ENCODE measurements around the gene TMPRSS11D. TPM values are rescaled to one million over a fixed set of nuclear protein-coding genes. Genes with fewer than 3 reads are reported as not detected.

Gene TMPRSS11D
- total RNA-seq, 1 donor from 2014 or later, result not detected

DNA sequence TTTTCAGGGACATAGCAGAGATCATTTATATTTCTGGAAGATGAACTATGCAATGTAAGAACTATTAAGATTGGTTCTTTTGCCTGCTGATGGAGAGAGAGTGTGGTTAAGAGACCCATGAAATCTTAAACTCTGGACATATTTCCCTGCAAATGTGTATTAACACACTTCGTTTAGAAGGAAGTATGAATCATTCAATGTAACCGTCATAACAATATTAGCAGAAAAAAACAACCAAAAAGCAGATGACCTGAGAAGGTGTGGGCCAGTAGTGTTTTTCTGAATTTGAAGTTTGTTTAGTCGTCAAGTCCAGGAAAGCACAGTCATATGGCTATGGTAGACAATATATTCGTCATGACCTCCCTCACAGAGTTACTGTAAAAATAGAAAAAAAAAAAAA lies 2.5 kb upstream of the TMPRSS11D start:
- no peak for DNase-seq (ENCODE audit: low spot score)

DNA sequence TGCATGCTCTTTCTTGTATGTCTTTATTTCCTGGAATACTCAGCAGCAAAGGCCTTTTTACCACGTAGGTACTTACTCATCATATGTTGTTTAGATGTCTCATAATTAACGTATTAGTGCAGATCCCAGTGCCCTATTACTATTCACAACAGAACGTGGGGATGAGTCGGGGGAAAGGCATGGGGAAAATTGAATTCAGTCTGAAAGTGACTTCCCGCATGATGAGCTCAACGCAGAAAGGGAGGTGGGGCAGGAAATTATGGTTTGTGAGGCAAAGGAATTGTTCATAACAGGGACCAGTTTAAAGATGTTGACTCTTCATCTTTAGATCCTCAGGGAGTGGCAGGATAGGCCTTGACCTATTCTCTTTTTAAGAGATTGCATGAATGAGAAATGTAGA lies 2.0 kb upstream of the TMPRSS11D start:
- DNase-seq (ENCODE audit: low spot score), result no peak

DNA sequence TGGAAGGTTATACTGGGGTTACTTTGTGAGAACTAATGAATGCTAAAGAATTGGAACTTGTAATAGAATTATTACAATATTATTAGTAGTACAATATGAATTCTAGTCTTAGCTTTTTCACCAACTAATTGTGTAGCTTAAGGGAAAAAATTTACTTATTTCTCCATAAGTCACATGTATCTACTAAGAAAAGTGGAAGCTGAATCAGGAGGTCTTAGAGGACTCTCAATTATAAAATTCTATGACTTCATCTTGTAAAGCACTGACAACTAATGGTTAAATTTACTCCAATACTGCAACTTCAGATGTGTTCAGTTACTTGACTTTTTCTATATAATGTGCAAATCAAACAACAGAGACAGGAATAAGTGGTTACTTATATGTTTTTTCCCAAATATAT lies 899 bp upstream of the TMPRSS11D start:
- DNase-seq (ENCODE audit: low spot score), result no peak

DNA sequence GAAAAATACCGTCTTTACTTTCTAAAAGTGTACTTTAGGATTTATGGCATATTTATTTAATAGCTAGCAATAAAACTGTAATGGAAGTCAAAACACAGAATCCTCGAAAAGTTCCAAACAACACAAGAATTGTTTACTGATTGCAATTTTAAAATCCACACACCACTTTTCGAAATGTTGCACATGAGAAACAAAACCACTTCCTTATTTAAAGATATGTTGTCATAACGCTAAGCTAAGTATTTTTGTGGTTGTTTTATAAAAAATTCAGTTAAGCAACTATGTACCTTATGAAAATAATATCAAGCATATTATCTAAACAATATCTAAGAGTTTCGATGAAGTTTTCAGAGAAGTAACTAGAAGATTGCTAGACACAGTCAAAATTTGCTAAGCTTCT lies 344 bp downstream of the TMPRSS11D start:
- no peak for DNase-seq (ENCODE audit: low spot score)

DNA sequence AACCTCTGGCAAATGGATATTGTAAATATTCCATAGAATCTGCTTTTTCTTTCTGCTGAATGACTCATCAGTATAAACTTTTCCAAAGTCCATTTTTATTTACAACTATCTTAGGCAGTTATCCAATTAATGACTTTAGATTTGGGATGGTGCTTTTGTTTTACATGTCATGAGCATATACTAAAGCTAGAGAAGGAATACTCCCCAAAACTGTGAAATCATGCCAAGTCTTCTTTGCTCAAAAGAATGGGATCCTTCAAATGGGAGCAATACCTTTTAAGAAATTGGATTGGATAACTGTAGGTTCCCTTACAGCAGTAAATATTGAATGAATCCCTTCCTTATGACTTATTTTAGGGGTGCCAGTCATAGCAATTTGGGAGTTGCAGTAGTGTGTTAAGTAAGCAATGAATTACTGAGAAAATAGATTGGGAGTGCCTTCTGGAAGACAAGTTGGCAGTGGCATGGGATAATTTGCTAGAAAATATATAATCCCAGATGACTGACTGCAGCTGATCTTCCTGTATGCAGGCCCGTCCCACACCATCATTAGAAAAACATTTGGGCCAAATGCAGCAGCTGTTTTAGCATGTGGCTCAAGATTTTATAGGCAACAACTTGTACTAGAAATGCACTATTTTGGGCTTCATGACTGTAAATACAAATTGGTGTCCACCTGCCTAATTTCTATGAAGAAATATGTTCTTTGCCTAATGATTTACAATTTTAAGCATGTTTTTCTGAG lies 2.8 kb downstream of the TMPRSS11D start:
- no peak for DNase-seq (ENCODE audit: low spot score)

DNA sequence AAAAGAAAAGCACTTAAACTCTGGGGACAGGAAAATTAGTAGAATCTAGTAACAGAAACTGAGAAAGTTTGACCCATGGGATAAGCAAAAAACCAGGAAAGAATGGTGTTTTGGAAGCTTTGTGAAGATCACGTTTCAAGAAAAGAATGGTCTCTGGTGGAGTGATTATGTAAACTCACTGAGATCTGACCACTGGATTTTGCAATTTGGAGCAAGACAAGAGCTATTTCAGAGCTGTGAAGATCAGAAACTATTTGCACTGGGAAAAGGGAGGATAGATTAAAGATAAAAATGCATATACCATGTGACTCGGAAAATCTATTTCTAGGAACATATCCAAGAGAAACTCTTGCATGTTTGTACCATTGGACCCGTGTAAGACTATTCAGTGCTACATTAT lies 4.3 kb downstream of the TMPRSS11D start:
- no peak for DNase-seq (ENCODE audit: low spot score)

DNA sequence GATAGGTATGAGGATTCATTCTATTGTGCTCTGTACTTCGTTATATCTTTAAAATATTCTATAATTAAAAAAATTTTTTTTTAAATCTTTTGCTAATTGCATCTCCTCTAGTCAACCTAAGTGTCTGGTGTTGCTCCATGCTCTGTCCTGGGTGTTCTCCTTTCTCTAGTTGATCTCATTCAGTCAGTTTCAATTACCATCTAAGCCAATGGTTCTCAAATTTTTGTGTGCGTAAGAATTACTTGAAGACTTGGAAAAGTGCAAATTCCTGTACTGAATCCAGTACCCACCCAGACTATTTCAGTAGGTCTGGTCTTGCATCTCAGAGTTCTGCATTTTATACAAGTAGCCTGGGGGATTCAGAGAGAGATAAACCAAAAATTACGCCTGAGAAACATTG lies 6.7 kb downstream of the TMPRSS11D start:
- DNase-seq (ENCODE audit: low spot score), result no peak

DNA sequence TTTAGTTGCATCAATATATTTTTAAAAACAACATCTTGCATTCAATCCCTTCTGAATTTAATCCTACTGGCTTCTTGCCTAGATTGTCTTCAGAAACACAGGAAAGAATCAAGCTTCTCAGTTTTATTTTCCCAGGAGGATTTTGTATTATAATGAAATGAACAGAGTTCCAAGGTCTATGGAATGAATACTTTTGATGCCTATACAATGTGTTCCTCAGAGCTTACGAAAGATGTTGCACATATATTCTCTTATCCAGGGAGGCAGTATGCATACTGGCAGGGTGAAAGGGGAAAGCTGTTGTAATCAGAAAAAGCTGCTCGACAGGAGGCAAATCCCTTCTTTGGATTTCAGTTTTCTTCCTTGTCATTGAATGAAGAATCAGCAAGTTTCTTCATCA lies 8.8 kb downstream of the TMPRSS11D start:
- no peak for DNase-seq (ENCODE audit: low spot score)

DNA sequence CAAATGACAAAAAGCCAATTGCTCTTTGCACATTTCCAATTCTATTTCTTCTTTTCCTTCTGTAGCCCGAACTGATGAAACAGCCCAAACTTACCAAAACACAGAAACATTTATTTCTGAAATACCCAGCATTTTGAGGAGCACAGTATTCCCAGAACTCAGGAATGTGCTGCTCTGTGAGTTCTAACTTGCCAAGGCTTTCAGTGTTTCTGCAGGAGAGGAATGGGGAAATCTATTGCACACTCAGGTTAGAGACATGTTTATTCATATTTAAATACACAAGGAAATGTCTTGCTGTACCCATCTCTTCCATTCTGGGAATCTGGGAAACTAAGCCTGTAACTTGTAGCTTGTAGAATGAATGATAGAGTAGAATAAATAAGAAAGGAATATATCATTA lies 10.7 kb downstream of the TMPRSS11D start:
- no peak for DNase-seq (ENCODE audit: low spot score)

DNA sequence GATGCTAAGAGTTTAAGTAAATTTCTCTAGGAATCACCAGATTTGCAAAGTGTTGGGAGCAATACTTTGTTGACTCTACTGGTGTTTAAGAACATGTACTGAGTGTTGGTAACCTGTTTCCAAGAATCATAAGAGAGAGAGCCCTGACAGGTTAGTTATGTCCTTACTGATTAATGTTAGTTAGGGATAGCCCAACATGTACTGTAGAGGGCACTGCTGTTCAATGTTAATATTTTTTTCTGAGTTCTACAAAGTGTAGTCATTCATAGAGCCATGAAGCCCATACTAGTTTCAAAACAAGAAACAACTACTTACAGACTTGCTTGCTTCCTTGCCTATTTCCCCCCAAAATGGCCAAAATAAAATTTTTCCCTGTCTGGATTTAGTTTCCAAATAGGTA lies 11.9 kb downstream of the TMPRSS11D start:
- no peak for DNase-seq (ENCODE audit: low spot score)

DNA sequence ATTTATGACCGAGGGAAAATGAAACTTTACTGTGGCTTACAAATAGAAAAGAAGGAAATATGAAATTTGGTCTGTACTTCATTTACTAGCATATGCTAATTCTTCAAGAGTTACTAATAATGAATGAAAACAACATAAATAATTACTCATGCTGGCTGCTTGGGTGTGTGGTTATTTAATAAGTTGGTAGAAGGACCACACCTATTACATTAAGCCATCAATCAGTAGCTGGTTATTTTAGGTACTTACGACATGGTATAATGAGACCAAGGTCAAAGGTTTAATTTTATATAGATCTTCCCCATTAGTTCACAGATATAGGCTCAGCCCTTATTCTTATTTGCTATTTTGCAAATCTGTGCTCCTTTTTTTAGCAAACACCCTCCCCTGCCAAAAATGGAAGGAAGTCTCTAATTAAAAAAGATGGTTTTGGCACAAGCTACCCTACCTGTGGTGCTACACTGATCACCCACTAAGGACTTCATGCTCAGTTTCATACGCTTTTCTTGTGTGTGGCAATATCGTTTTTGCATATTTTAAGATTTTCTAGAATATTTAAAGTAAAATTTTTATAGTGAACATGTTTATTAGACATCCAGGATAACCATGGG lies 14.1 kb downstream of the TMPRSS11D start:
- DNase-seq (ENCODE audit: low spot score), result no peak

DNA sequence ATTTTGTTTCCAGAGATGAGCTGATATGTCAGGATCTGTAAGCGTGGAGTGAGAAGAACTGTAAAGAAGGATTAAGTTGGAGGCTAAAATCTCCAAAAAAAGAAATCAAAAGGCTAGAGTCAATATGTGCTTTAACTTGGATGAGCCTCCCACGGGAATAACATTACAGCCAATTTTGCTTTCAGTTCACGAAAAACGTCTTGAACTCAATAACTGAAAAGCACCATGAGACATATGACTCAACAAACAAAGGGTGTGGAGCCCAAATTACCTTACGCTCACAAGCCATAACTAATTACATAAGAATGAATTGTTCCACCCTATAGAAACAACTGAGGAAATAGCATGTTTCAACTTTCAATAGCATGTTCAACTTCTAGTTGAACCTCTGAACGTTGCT lies 22.3 kb downstream of the TMPRSS11D start:
- DNase-seq (ENCODE audit: low spot score), result no peak

DNA sequence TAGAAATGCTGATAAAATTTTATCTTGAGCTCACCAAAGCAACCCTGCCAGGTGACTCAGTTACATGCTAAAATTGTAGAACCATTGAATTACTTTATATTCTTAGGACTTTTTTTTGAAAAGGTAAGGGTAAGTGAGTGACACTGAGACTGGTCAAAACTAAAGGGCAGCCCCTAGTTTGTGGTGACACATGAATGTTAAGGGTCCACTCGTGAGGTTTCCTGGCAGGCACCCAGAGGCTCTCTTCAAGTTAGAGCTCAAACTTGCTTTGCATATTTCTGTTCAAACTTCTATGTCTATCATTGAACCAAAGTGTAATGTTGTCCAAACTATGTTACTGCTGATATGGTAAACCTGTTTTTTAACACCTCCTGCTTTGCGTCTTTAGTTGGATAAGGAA lies 30.5 kb downstream of the TMPRSS11D start:
- no peak for DNase-seq (ENCODE audit: low spot score)

DNA sequence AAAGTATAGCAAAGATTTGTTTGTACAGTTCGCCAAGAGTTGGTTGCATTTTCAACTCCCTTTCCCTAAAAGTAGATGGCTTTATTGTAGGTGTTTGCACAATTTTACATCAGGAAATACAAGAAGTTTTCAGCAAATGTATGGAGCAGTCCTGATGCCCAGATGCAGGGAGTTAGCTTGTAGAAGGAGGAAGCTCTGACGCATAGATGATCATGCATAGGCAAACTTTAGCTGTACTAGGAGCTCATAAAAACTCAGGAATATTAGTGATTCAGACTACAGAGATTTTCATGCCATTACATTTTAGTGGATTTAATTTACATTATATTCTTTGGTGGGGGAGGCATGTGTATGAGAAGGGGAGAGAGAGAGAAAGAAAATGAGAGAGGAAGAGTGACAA lies 62.9 kb downstream of the TMPRSS11D start:
- no peak for DNase-seq (ENCODE audit: low spot score)

DNA sequence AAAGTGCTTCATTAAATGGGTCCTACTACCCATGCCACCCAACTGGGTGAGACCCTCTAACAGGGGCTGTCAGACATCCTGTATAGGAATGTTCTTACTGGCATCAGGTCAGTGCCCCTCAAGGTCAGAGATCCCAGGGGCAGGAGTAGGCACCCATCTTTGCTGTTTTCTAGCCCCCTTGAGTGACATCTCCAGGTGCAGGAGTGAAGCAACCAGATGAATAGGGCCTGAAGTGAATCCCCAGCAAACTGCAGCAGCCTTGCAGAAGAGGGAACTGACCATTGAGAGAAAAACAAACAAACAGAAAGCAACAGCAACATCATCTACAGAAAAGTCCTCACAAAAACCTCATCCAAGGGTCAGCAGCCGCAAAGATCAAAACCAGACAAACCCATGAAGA lies 73.8 kb downstream of the TMPRSS11D start:
- DNase-seq (ENCODE audit: low spot score), result no peak

DNA sequence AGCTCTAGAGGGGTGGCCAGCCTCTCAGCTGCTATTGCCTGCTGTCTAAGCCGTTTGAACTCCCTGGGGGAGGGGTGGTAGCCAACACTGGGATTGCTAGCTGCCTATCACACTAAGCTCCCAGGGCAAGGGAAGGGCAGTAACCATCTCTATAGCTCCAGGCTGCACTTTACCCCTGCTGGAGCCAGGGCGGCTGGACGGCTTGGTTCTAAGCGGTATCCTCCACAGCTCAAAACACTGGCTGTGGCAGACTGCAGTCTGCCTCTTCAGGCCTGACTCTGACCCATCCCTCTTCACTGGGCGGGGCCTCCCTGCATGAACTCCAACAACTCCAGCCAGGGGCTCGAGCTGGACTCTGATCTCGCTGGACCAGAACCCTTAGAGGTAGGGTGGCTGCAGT lies 74.3 kb downstream of the TMPRSS11D start:
- peak; percentile 62 for DNase-seq (ENCODE audit: low spot score)

DNA sequence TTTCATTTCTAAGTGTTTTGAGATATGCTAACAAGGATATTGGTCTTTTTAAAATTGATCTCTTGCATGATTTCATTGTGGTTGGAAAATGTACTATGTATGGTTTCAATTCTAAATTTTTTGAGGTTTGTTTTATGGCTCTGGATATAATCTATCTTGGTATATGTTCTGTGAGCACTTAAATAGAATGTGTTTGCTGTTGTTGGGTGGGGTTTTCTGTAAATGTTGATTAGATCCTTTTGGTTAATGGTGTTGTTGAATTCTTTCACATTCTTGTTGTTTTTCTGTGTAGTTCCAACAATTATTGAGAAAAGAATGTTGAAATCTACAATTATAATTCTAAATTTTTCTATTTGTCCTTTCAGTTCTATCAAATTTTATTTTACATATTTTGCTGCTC lies 87.0 kb downstream of the TMPRSS11D start:
- DNase-seq (ENCODE audit: low spot score), result no peak

DNA sequence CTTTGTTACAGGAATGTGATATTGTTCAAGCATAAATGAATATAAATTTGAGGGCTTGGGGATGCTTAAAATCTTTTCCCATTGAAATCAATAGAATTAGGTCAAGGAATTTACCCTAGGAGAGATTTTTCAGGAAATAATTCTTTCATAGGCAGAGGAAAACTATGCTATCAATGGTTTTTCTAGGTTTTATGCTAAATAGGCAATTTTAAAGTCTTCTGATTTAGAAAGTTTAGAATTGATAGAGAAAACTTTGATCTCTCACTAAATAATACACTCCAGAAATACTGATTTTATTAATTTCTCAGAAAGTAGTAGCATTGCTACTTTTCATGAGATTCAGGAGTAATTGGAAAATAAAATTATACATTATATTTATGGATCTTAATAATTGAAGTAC lies 93.1 kb downstream of the TMPRSS11D start:
- no peak for DNase-seq (ENCODE audit: low spot score)

DNA sequence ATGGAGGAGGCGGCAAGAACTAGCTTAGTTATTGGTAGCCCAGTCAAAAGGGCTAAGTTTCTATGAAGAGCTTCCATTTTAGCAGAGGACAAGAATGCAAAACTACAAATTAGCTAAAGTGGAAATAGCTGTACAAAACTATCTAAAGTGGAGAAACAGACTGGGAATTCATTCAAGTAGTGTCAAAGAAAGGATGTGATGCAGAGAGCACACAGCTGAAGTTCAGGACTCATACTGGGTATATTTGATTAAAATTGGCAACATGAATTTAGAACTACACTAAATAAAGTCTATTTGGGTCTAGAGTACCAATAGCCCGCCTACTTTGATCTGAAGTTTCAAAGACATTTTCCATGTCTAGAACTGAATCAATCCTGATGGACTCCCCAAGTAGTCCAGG lies 96.5 kb downstream of the TMPRSS11D start:
- DNase-seq (ENCODE audit: low spot score), result no peak

DNA sequence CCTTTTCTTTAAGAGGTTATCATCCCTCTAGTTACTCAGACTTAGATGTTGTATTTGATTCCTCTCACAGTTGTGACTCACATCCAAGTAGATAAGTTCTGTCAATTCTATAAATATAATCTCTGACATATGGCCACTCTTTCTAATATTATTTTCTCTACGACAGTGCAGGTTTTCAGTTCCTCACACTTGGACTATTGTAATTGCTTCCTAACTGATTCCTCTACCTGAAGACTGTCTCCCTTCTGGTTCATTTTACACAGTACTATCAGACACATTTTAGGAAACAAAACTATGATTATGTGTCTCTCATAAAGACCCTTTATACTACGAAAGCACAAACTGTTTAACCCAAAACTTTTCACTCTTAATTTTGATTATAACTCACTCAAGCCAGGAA lies 98.3 kb downstream of the TMPRSS11D start:
- no peak for DNase-seq (ENCODE audit: low spot score)

DNA sequence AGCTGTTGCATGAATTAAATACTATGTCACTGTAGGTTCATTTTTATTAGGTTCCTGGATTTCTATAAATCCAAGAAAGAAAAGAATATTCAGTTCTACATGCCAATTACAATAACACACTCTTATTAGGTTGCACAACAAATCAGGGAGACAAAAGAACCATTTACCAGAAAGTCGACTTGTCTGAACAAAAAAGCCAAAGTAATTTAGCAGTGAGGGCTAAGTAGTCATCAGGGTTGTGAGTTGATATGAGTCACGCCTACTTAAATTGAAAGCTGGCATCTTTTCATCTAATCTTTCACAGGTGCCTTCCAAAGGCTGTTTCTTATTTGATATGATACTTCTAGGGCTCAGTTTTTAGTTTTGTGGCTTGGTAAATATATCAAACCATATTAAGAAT lies 104.2 kb downstream of the TMPRSS11D start:
- no peak for DNase-seq (ENCODE audit: low spot score)

DNA sequence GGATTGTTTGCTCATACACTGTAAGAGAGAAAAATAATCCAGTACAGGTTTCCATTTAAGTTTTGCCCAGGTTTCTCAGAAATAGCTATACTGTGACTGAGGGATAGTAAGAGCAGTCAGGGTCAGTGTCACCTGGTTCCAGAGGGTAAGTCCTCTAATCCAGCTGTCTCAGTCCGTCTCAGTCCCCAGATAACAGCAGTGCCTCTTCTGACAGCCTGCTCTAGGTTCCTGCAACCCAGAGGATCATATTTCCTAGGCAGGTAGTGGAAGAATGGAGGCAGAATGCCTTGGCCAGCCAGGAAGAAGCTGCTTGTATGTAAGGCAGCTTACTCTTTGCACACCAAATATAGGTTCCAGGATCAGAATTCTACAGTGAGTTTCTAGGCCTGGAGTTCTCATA lies 107.1 kb downstream of the TMPRSS11D start:
- no peak for DNase-seq (ENCODE audit: low spot score)
